Activated naive CD4-positive, alpha-beta T cell treated with anti-CD3 and anti-CD28 coated beads, Interleukin-2, amount 50 U/mL, for 24 hours (primary cell): ENCODE data around the gene XAGE1A.
"Not testable (repeated sequence)": the region's sequence is repeated elsewhere in the genome, so short reads cannot be mapped to it uniquely, and the experiment has no call there.

ENCODE experiments used
- H3K27ac Mint-ChIP-seq: one replicate; pipeline ENCODE4 v1.8.0; 2021; ENCODE audit warnings: mild to moderate bottlenecking, mixed read lengths
- H3K27me3 Mint-ChIP-seq: one replicate; pipeline ENCODE4 v1.8.0; 2021; ENCODE audit warnings: mixed read lengths
- H3K36me3 Mint-ChIP-seq: one replicate; pipeline ENCODE4 v1.8.0; 2021; ENCODE audit warnings: mixed read lengths
- H3K4me1 Mint-ChIP-seq: one replicate; pipeline ENCODE4 v1.8.0; 2021; ENCODE audit warnings: mixed read lengths
- H3K4me3 Mint-ChIP-seq: one replicate; pipeline ENCODE4 v1.8.0; 2021; ENCODE audit warnings: mild to moderate bottlenecking, mixed read lengths
- H3K9me3 Mint-ChIP-seq: one replicate; pipeline ENCODE4 v1.8.0; 2021; ENCODE audit warnings: mixed read lengths

Gene XAGE1A

GRCh38 chrX:52495545-52496418 lies at the start of gene XAGE1A:
XAGE1A (plus strand) TSS chrX:52495808; CDS start chrX:52497362, 1,554 bp downstream.
- not testable (repeated sequence) for H3K4me3 Mint-ChIP-seq, H3K4me1 Mint-ChIP-seq, H3K9me3 Mint-ChIP-seq, H3K27me3 Mint-ChIP-seq, H3K27ac Mint-ChIP-seq, H3K36me3 Mint-ChIP-seq

DNA sequence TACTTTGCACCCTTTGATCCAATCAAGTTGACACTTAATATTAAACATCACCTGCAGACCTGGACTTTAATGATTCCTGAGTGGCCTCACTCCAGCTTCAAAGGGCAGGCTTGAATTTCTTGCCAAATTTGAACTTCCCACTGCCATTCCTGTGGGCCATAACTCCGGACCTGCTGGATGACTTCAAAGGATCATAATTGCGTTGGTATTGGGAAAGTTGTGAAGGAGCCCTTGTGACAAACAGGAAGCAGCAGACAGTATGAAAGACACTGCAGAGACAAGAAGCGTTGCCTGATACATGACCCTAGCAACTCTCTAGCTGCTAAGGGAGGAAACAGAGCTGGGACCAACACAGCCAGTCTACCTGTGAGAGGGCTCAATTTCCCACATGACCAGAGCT lies 43.6 kb upstream of the XAGE1A start:
- H3K4me3 Mint-ChIP-seq, H3K27ac Mint-ChIP-seq, H3K27me3 Mint-ChIP-seq, H3K36me3 Mint-ChIP-seq, H3K9me3 Mint-ChIP-seq, H3K4me1 Mint-ChIP-seq: not testable (repeated sequence)

GRCh38 chrX:52471301-52471700 lies 24.3 kb upstream of the XAGE1A start:
- H3K9me3 Mint-ChIP-seq, H3K27ac Mint-ChIP-seq, H3K4me1 Mint-ChIP-seq, H3K27me3 Mint-ChIP-seq, H3K36me3 Mint-ChIP-seq, H3K4me3 Mint-ChIP-seq: not testable (repeated sequence)

DNA sequence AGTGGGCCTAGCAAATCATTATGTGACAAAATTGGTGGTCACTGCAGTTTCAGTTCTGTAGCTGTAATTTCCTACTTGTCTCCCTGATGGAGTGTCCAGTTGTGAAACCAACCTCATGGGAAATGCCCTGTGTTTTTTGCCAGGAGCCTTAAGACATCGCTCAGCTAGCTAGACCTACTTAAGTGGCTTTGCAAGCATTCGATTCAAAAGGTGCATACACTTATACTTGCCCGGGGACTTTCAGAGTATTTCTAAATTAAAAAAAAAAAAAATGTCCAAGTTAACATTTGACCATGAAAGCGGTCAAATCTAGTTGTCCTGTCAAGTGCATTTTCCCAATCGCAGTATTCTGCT lies 788 bp downstream of the XAGE1A start:
- not testable (repeated sequence) for H3K4me3 Mint-ChIP-seq, H3K27me3 Mint-ChIP-seq

GRCh38 chrX:52501362-52501761 lies 5.8 kb downstream of the XAGE1A start:
- not testable (repeated sequence) for H3K4me3 Mint-ChIP-seq, H3K27ac Mint-ChIP-seq, H3K27me3 Mint-ChIP-seq, H3K4me1 Mint-ChIP-seq, H3K36me3 Mint-ChIP-seq, H3K9me3 Mint-ChIP-seq

More for the DNA sequence above, 788 bp downstream of the XAGE1A start:
- H3K36me3 Mint-ChIP-seq, H3K4me1 Mint-ChIP-seq, H3K27ac Mint-ChIP-seq, H3K9me3 Mint-ChIP-seq: not testable (repeated sequence)

DNA sequence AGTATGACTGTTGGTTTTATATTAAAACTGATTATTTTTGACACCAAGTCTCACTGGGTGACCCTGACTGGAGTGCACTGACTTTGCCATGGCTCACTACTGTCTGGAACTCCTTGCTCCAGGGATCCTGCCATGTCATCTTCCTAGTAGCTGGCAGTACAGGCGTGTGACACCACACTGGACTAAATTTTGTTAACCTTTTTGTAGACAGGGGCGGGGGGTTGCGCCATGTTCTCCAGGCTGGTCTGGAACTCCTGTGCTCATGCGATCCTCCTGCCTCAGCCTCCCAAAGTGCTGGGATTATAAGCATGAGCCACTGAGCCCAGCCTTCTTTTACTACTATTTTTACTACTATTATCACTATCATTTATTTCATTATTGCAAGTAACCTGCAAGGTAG lies 8.9 kb downstream of the XAGE1A start:
- Mint-ChIP-seq H3K27ac (no peak overlapping the region), H3K4me3 (no peak overlapping the region), H3K4me1 (no peaks in the 10 kb centered on the region), H3K9me3 (no peaks in the 10 kb centered on the region), H3K27me3 (peaks cover 2% of the 10 kb centered on the region), H3K36me3 (no peaks in the 10 kb centered on the region)

DNA sequence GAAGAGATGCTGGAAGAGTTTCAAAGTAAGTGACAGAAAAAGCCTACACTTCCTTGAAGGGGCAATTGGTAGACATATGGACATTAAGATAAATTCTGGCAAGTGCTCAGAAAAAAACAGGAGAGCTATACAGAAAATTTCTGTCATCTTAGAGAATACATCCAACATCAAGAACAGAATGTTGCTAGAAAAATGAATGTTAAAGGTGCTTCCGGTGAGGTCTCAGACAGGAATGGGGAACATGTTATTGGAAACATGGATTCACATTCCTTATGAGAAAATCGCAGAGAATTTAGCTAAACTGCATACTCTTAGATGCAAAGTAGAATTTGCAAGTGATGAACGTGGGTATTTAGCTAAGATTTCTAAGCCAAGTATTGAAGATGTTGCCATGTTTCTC lies 11.7 kb downstream of the XAGE1A start:
- no peak overlapping the region for H3K27ac Mint-ChIP-seq
- no peaks in the 10 kb centered on the region for H3K9me3 Mint-ChIP-seq
- no peaks in the 10 kb centered on the region for H3K36me3 Mint-ChIP-seq
- no peak overlapping the region for H3K4me3 Mint-ChIP-seq
- H3K4me1 Mint-ChIP-seq = no peaks in the 10 kb centered on the region
- peaks cover 2% of the 10 kb centered on the region for H3K27me3 Mint-ChIP-seq

GRCh38 chrX:52509916-52510315 lies 14.3 kb downstream of the XAGE1A start:
- Mint-ChIP-seq H3K27me3 (peaks cover 2% of the 10 kb centered on the region), H3K4me1 (no peaks in the 10 kb centered on the region), H3K9me3 (no peaks in the 10 kb centered on the region), H3K27ac (no peak overlapping the region), H3K36me3 (no peaks in the 10 kb centered on the region), H3K4me3 (no peak overlapping the region)

DNA sequence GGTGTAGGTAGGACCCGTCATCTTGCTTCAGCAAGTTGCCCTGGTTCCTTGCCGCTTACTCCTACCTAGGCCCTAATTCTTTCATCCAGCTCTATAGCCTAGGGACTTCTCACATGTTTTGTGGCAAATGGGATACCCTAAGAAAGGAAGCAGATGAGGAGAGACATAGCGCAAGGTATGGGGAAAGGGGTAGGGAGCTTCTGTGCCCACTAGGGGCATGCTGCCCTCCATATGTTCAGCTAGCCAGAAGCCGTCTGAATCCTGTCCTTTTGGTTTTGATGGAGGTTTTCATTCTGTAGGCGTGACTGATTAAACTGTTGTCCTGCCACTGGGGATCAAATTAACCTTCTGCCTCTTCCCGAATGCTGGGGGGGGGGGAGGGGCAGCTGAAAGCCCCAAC lies 15.5 kb downstream of the XAGE1A start:
- H3K9me3 Mint-ChIP-seq, H3K27me3 Mint-ChIP-seq, H3K27ac Mint-ChIP-seq, H3K36me3 Mint-ChIP-seq, H3K4me3 Mint-ChIP-seq, H3K4me1 Mint-ChIP-seq: not testable (repeated sequence)

GRCh38 chrX:52516110-52516986 lies 20.7 kb downstream of the XAGE1A start:
- H3K27me3 Mint-ChIP-seq, H3K4me3 Mint-ChIP-seq, H3K9me3 Mint-ChIP-seq: not testable (repeated sequence)

DNA sequence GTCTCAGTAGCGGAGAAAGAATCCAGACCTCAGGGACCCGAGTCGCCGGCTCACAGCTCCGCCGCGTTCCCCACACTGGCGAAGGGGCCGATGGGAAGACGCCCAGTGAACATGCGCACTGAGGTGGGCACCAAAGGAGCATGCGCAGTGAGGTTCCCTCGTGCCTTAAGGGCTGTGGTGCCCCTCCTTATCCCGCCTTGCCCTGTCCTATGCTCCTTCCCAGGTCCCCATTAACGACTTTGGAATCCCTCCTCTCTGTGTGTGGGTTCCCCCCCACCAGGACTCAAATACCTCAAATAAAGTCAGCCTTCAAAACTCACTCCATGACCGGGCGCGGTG lies 21.3 kb downstream of the XAGE1A start, which contains the start of gene XAGE1B:
XAGE1B (minus strand) TSS at position 77 of the 339 bp plus-strand sequence. CDS start 1,536 bp downstream, outside the sequence.
- H3K9me3 Mint-ChIP-seq, H3K4me1 Mint-ChIP-seq, H3K36me3 Mint-ChIP-seq, H3K27me3 Mint-ChIP-seq, H3K4me3 Mint-ChIP-seq, H3K27ac Mint-ChIP-seq: not testable (repeated sequence)

More at GRCh38 chrX:52516110-52516986, 20.7 kb downstream of the XAGE1A start:
- H3K4me1 Mint-ChIP-seq, H3K36me3 Mint-ChIP-seq, H3K27ac Mint-ChIP-seq: not testable (repeated sequence)

- not testable (repeated sequence) for H3K27ac Mint-ChIP-seq, H3K36me3 Mint-ChIP-seq, H3K9me3 Mint-ChIP-seq, H3K4me1 Mint-ChIP-seq, H3K27me3 Mint-ChIP-seq, H3K4me3 Mint-ChIP-seq
Measured at GRCh38 chrX:52541051-52541450, 45.4 kb downstream of the XAGE1A start.

DNA sequence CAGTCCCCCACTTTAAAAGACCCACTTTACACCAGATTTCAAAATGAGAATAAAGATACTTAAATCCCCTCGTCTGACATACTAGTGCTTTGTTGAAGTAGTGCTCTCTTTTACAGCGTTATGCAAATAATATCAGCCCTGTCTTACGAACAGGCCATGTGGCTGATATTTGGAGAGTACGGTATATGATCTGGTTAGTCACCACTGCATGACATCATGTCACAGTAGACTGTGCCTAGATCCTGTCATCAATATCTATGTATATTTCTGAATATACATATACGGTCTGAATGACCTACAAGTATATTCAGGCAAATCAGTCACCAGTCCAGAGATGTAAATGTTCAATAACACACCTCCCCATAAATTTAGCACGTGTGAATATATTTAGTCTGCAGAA lies 46.7 kb downstream of the XAGE1A start:
- H3K36me3 Mint-ChIP-seq = no peaks in the 10 kb centered on the region
- H3K27ac Mint-ChIP-seq = no peak overlapping the region
- H3K27me3 Mint-ChIP-seq = no peaks in the 10 kb centered on the region
- no peaks in the 10 kb centered on the region for H3K4me1 Mint-ChIP-seq
- H3K4me3 Mint-ChIP-seq = no peak overlapping the region
- no peaks in the 10 kb centered on the region for H3K9me3 Mint-ChIP-seq

- Mint-ChIP-seq H3K9me3 (no peaks in the 10 kb centered on the region), H3K27me3 (no peaks in the 10 kb centered on the region), H3K36me3 (no peaks in the 10 kb centered on the region), H3K27ac (no peak overlapping the region), H3K4me1 (no peaks in the 10 kb centered on the region), H3K4me3 (no peak overlapping the region)
Measured at GRCh38 chrX:52544147-52544840, 48.7 kb downstream of the XAGE1A start.

DNA sequence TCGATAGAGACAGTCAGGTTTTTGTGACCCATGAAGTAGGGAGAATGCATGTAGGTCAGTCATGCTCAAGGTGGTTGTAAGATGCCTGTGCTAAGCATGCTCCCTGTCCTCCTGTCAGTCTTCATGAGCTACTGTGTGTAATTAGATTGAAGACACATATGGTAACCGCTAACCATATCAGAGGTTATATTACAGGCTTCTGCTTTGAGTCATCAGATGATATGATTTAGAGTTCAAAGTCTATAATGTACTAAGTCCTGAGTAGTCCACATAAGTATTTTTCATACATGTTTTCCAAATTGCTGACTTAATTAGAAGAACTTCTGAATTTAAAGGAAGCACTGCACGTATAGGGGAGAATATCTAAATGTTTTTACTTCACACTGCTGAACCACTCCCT lies 53.2 kb downstream of the XAGE1A start:
- H3K36me3 Mint-ChIP-seq, H3K27me3 Mint-ChIP-seq, H3K4me1 Mint-ChIP-seq, H3K4me3 Mint-ChIP-seq, H3K27ac Mint-ChIP-seq, H3K9me3 Mint-ChIP-seq: not testable (repeated sequence)
